ENCODE measurements around the gene IMP4. TPM values are rescaled to one million over a fixed set of nuclear protein-coding genes. Genes with fewer than 3 reads are reported as not detected.

The IMP4 gene
- total and polyA plus RNA-seq, 2 of the 13 experiments (the other 11 are each of a cell fraction or from before 2014, with no cell fraction given), result 142 to 158 TPM

DNA sequence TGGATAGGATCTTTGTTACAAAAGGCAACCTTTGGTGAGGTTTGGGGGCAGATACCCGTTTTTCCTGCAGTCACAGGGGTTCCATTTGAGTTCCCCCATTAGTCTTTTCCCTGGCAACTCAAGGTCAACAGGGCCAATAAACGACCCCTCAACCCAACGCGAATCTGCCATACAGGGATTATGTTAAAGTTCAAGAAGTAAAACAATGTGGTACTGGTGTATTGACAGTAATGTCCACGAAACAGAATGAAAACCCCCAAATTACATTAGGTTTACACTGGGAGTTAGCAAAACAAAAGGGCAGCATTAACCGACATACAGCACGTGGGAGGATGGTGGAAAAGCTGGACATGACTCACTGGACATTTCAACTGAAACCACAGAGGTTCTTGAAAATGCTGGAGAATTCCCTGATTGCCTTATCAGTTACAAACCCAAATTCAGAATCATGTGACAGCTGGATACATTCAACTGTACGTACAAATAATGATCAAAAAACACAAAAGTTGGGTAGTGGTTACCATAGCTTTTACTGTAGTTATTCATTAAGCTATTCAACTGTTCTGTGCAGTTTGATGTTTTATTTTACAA, 4.9 kb upstream of the IMP4 start:
- WGBS (ENCODE audit: low lambda C conversion rate), result 65% methylated on average over 8 of the region's 8 CpGs
- Histone ChIP-seq H3K9me3 (ENCODE audit: low read length) (no peaks in the 10 kb centered on the region), H4K20me1 (ENCODE audit: insufficient read depth, low read length) (no peaks in the 10 kb centered on the region), H3K27ac (ENCODE audit: extremely low read length, insufficient read depth, low read length) (peak overlapping the region; percentile 63), H3K27me3 (ENCODE audit: control insufficient read depth in 1 of 2, insufficient read depth in 2 of 2, low read length in 2 of 2) (peaks cover 0 to 8% of the 10 kb centered on the region in 2 experiments; a peak in 2 of 5 replicates), H3K4me2 (ENCODE audit: low read depth, low read length) (peak overlapping the region; percentile 93), H3K9ac (ENCODE audit: insufficient read depth, low read depth, low read length) (peak overlapping the region; percentile 52), H3K4me3 (replicated peaks in 1 of 3; ENCODE audit: insufficient read depth in 1 of 3, low read depth in 2 of 3, low read length in 3 of 3) (peak overlapping the region; percentile 52 to 76 (median 67); a peak in 5 of 6 replicates), H3K36me3 (replicated peaks in 1 of 2; ENCODE audit: control insufficient read depth in 1 of 2, insufficient read depth in 2 of 2, low read length in 2 of 2) (peaks cover 0 to 5% of the 10 kb centered on the region in 2 experiments; a peak in 4 of 5 replicates), H2AFZ (ENCODE audit: low read length) (no peak overlapping the region), H3K79me2 (ENCODE audit: insufficient read depth, low read length) (peaks cover 5% of the 10 kb centered on the region), H3K4me1 (ENCODE audit: insufficient read depth, low read length) (peaks cover 52% of the 10 kb centered on the region)
- ChIA-PET CTCF (ENCODE audit: low intra/inter-chr PET ratio, low total read pairs) (interaction anchor here (0.5 kb wide), 1 partner anchor 758 kb away, joined by 4 read pairs; no protein-coding TSS in a partner anchor), POLR2A (interaction anchor here (1.6 to 2.5 kb wide), 2 partner anchors 18 to 157 kb away, joined by 11 to 13 read pairs; partner anchors contain the start of genes PTPN18 and SMPD4)
- DNase-seq (ENCODE audit: low spot score) (no peak), FAIRE-seq (no peak), ATAC-seq (no peak)
- TF ChIP-seq ZNF670 (CRISPR knock-in tag; IDR thresholded peaks at IDR 0.05; ENCODE audit: borderline replicate concordance), result no peak
- TF ChIP-seq KDM1A (CRISPR knock-in tag; IDR thresholded peaks at IDR 0.05), result no peak
- no peak for TF ChIP-seq ZNF407 (CRISPR knock-in tag; IDR thresholded peaks at IDR 0.05; ENCODE audit: not compliant biosample characterization)
- no peak; the same call in none of the 2 replicates for TF ChIP-seq ZNF501 (CRISPR knock-in tag; IDR thresholded peaks at IDR 0.05)
- TF ChIP-seq HMGXB4 (CRISPR knock-in tag; IDR thresholded peaks at IDR 0.05; ENCODE audit: borderline replicate concordance in 1 of 2, low read depth in 1 of 2), result no peak
- BruUV-seq (replicated peaks), result no TSS peak
- in situ Hi-C loops (cut with HindIII; ENCODE audit: extremely low pct_ligation_motif_present, low pct_unique_long_range_greater_than_20kb), result loop anchor here (10.0 kb wide), 2 partner anchors 183 to 403 kb away; no protein-coding TSS in a partner anchor
- intact Hi-C loops (cut with micrococcal nuclease; ENCODE audit: unreplicated experiment), result loop anchor here (1.0 to 2.0 kb wide), 2 partner anchors 53 to 157 kb away; partner anchors contain the start of gene SMPD4
